Activated CD4-positive, CD25-positive, alpha-beta regulatory T cell treated with anti-CD3 and anti-CD28 coated beads, Interleukin-2, amount 50 U/mL, for 24 hours (primary cell): ENCODE data around the gene DGCR8.

Experiments
- ATAC-seq, 2 donors: fragments of 150-1000 bp; cut with Tn5 transposase; one replicate each; pipeline ENCODE4 v1.10.0; 2021; ENCODE audit warnings: mild to moderate bottlenecking in 1 of 2, moderate library complexity in 1 of 2

The DGCR8 gene

DNA sequence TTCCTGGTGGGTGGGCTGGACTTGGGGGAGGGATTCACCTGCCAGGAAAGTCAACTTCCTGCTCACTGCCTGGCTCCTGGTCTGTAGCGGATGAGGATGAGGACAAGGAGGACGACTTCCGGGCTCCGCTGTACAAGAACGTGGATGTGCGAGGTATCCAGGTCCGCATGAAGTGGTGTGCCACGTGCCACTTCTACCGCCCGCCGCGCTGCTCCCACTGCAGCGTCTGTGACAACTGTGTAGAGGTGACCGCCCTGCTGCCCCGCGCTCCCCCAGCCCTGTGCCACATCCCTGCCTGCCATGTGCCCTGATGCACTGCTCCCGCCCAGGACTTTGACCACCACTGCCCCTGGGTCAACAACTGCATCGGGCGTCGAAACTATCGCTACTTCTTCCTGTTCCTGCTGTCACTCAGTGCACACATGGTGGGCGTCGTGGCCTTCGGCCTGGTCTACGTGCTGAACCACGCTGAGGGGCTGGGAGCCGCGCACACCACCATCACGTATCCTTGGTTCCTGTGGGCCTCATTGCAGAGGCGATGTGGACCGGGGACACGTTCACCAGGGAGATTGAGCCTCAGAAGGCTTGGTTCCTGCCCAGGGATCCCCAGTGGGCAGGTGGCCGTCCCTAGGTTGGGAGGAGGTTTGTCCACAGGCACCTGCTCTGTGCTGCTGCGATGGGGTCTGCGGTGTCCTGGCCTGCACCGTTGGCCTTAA lies 59.5 kb downstream of the DGCR8 start:
- ATAC-seq = no peak

DNA sequence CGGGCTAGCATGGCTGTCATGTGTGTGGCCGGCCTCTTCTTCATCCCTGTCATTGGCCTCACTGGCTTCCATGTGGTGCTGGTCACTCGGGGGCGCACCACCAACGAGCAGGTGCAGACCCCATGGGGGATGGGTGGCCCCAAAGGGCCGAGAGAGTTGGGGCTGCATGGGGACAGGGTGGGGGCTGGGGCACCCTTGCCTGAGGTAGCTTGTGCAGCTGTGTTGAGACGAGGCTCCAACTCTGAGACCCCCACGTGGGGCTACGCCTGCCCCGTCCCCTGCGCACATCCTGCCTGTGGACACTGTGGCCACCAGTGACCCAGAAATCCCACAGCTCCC lies 60.0 kb downstream of the DGCR8 start:
- ATAC-seq = no peak

- no peak for ATAC-seq
Observed at GRCh38 chr22:20140521-20140964, 60.5 kb downstream of the DGCR8 start.

DNA sequence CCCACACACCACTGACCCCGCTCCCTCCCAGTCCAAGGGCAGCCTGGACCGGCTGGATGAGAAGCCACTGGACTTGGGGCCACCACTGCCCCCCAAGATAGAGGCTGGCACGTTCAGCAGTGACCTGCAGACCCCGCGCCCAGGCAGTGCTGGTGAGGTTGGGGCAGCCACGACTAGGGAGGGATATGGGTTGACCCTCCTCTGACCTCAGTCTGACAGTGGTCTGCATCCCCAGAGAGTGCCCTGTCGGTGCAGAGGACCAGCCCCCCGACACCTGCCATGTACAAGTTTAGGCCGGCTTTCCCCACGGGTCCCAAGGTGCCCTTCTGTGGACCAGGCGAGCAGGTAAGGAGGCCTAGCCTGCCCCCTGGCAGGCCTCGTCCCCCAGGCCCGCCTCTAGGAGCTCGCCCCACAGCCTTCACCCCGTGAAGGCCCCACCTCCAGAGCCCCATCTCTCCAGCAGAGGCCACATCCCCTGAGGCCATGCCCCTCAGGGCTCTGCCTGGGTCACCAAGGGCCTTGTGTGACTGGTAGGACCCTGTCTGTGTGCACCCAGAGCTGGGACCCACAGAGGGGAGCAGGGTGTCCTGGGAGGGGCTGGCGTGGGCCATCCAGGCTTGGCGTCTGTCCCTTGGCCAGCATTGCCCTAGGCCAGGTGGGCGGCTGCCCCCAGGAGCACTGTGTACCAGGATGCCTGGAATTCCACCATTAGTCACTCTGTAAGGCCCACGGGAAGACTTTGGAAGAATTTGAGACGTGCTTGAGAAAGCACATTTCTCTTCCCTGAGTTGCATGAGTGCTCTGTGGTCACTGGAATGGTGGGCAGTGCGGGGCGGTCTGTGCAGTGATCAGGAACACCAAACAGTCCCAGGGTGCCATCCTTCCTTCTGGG lies 61.4 kb downstream of the DGCR8 start:
- no peak for ATAC-seq

DNA sequence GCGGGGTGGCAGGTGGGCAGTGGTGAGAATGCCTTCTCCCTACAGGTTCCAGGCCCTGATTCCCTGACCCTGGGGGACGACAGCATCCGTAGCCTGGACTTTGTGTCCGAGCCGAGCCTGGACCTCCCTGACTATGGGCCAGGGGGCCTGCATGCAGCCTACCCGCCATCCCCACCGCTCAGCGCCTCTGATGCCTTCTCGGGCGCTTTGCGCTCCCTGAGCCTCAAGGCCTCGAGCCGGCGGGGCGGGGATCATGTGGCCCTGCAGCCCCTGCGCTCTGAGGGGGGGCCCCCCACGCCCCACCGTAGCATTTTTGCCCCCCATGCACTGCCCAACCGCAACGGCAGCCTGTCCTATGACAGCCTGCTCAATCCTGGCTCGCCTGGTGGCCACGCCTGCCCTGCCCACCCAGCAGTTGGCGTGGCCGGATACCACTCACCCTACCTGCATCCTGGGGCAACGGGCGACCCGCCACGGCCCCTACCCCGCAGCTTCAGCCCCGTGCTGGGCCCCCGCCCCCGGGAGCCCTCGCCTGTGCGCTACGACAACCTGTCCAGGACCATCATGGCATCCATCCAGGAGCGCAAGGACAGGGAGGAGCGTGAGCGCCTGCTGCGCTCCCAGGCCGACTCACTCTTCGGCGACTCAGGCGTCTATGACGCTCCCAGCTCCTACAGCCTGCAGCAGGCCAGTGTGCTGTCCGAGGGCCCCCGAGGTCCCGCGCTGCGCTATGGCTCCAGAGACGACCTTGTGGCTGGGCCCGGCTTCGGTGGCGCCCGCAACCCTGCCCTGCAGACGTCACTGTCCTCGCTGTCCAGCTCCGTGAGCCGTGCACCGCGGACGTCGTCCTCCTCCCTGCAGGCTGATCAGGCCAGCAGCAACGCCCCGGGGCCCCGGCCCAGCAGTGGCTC lies 62.9 kb downstream of the DGCR8 start:
- no peak for ATAC-seq

GRCh38 chr22:20143883-20144665 lies 64.0 kb downstream of the DGCR8 start:
- ATAC-seq = no peak

DNA sequence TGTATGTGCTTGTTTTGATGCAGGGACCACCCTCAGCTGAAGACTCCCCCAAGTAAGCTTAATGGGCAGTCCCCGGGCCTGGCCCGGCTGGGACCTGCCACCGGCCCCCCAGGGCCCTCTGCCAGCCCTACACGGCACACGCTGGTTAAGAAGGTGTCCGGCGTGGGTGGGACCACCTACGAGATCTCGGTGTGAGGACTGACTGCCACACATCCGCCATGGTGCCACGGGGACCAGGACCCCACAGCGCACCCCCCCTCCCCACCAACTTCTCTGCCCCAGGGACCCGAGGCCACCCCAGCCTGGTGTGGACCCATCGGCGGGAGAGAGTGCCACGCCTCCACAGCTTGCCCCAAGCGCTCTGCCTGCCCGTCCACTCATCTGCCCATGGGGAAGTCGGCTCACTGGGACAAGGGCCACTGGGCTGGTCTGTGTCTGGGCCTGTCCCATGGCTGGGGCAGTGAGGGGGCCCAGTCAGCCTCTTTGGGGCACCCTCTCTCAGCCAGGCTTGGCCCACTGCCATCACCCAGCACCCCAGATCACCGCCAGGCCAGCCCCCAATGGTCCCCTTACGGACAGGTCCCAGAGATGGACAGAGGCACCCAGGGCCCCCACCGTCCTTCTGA lies 65.3 kb downstream of the DGCR8 start:
- ATAC-seq = no peak

- no peak for ATAC-seq
Observed at GRCh38 chr22:20145832-20146223, 65.8 kb downstream of the DGCR8 start.

DNA sequence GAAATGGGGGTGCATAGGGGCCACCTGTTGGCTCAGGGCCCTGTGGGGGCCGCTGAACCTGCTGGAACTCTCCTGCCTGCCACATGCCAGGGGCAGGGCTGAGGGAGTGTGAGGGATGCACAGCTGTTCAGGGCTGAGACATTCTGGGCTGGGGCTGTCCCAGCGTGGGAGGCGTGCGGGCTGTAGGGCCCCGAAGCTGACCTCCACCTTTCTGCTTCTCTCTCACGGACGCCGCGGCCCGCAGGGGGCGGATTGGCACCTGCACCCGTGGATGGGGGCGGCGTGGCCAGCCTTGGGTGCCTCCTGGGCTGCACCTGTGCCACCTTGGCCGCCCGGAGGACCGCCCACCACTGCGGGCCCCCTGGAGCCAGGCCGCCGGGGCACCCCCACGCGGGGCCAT lies 66.7 kb downstream of the DGCR8 start:
- no peak for ATAC-seq

GRCh38 chr22:20147237-20147988 lies 67.4 kb downstream of the DGCR8 start:
- ATAC-seq = no peak

- no peak for ATAC-seq
Observed at GRCh38 chr22:20148414-20148813, 68.4 kb downstream of the DGCR8 start.

GRCh38 chr22:20149257-20150250 lies 69.5 kb downstream of the DGCR8 start:
- no peak for ATAC-seq

GRCh38 chr22:20150381-20151275 lies 70.6 kb downstream of the DGCR8 start, which contains the start of gene CCDC188:
Gene CCDC188, minus strand, starts transcription at chr22:20151055. Its CDS starts 69 bp downstream, at chr22:20150986.
- ATAC-seq = no peak

GRCh38 chr22:20151276-20151588 lies 71.2 kb downstream of the DGCR8 start:
- no peak for ATAC-seq

- no peak for ATAC-seq
Observed at GRCh38 chr22:20152464-20152890, 72.4 kb downstream of the DGCR8 start.

- no peak for ATAC-seq
Observed at GRCh38 chr22:20153945-20154344, 73.9 kb downstream of the DGCR8 start.

- ATAC-seq = no peak
Observed at GRCh38 chr22:20154602-20155187, 74.7 kb downstream of the DGCR8 start.
